Measurements from ENCODE around the gene OLFML2B. TPM values are rescaled to one million over a fixed set of nuclear protein-coding genes. Genes with fewer than 3 reads are reported as not detected.
"Not testable (repeated sequence)": the region's sequence is repeated elsewhere in the genome, so short reads cannot be mapped to it uniquely, and the experiment has no call there.

Gene OLFML2B
- polyA plus RNA-seq, 1 experiment: 3.5 TPM

DNA sequence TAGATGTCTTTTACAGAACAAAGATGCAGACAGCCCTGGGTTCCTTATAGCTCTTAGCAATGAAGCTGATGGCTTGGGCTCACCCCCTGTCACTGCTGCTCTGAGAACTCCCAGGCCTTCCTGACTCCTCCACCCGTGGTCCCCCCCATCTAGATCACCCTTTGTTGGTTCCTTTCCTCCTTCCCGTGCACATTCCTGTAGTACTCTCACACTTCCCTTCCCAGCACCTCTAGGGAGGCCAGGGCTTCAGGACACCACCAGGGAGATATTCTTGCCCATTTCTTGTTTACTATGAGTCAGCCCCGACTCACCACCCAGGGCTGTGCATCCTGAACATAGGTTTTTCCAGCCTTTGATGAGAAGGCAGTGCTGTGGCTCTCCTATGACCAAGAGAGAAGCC, 31.4 kb upstream of the OLFML2B start:
- H3K36me3 ChIP-seq (ENCODE audit: control insufficient read depth, insufficient read depth, low read length): no peaks in the 10 kb centered on the region
- TF ChIP-seq, protein P1, sequence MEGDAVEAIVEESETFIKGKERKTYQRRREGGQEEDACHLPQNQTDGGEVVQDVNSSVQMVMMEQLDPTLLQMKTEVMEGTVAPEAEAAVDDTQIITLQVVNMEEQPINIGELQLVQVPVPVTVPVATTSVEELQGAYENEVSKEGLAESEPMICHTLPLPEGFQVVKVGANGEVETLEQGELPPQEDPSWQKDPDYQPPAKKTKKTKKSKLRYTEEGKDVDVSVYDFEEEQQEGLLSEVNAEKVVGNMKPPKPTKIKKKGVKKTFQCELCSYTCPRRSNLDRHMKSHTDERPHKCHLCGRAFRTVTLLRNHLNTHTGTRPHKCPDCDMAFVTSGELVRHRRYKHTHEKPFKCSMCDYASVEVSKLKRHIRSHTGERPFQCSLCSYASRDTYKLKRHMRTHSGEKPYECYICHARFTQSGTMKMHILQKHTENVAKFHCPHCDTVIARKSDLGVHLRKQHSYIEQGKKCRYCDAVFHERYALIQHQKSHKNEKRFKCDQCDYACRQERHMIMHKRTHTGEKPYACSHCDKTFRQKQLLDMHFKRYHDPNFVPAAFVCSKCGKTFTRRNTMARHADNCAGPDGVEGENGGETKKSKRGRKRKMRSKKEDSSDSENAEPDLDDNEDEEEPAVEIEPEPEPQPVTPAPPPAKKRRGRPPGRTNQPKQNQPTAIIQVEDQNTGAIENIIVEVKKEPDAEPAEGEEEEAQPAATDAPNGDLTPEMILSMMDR (IDR thresholded peaks at IDR 0.05; ENCODE audit: insufficient read depth, low read depth, low read length): no peak
- H3K27me3 ChIP-seq (ENCODE audit: control insufficient read depth, insufficient read depth, low read length): peaks cover 1% of the 10 kb centered on the region; the same call in 1 of the 2 replicates
- CTCF ChIA-PET: interaction anchor here (0.6 to 2.9 kb wide), 8 partner anchors 18 to 295 kb away, joined by 3 to 61 read pairs (median 3); no protein-coding TSS in a partner anchor
- DNase-seq (ENCODE audit: low read depth): no peak
- no peak overlapping the region for H3K4me3 ChIP-seq (ENCODE audit: low read depth, low read length)
- POLR2A ChIA-PET: no interaction called here

DNA sequence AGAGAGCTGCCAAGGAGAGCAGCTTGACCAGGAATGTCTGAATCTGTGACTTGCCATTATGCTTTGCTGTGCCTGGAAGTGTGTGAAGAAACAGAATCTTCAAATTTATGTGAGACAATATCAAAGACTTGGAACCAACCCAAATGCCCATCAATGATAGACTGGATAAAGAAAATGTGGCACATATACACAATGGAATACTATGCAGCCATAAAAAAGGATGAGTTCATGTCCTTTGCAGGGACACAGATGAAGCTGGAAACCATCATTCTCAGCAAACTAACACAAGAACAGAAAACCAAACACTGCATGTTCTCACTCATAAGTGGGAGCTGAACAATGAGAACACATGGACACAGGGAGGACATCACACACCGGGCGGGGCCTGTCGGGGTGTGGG, 30.3 kb upstream of the OLFML2B start:
- DNase-seq (ENCODE audit: low read depth); POLR2A ChIA-PET; H3K4me3 ChIP-seq (ENCODE audit: low read depth, low read length); H3K27me3 ChIP-seq (ENCODE audit: control insufficient read depth, insufficient read depth, low read length); H3K36me3 ChIP-seq (ENCODE audit: control insufficient read depth, insufficient read depth, low read length): not testable (repeated sequence)
- CTCF ChIA-PET: interaction anchor here (1.2 to 2.9 kb wide), 2 partner anchors 224 to 290 kb away, joined by 3 to 9 read pairs; no protein-coding TSS in a partner anchor

DNA sequence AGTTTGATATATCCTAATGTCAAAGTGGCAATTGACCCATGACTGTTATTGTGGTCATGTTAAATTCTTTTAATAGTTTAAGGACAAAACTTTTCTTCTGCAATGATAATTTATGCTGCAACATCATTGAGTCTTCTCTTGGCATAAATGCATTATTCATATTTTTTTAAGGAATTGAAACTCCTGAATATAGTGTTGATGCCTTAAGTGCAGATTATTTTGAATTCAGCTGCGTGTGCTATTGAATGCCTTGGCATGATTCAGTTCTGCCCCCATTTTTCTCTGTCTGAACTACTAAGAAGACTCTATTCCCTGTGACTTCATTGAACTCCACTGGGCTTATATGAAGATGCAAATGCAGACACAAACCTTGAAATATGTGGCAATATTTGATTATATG, 23.3 kb upstream of the OLFML2B start:
- ChIA-PET CTCF (interaction anchor here (1.0 to 1.1 kb wide), 2 partner anchors 10 to 346 kb away, joined by 3 to 5 read pairs; no protein-coding TSS in a partner anchor), POLR2A (no interaction called here)
- TF ChIP-seq, protein P1 (IDR thresholded peaks at IDR 0.05; ENCODE audit: insufficient read depth, low read depth, low read length): no peak
- Histone ChIP-seq H3K4me3 (ENCODE audit: low read depth, low read length) (no peak overlapping the region), H3K36me3 (ENCODE audit: control insufficient read depth, insufficient read depth, low read length) (no peaks in the 10 kb centered on the region), H3K27me3 (ENCODE audit: control insufficient read depth, insufficient read depth, low read length) (no peaks in the 10 kb centered on the region)
- DNase-seq (ENCODE audit: low read depth): no peak

DNA sequence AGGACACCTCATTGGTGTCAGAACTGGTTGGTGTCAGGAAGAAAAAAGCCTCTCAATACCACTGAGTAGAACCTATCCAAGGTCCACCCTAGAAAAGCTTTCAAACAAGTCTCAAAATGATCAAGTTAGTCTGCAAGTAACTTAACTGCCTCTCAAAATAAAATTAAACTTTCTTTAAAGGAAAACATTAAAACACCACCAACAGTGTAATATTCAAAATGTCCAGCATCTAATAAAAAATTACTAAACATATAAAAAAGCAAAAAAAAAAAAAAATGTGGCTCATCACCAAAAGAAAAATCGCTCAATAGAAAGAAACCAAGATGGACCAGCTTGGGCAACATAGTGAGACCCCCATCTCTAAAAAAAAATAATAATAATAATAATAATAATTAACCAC, 18.7 kb upstream of the OLFML2B start:
- Histone ChIP-seq H3K27me3 (ENCODE audit: control insufficient read depth, insufficient read depth, low read length) (no peaks in the 10 kb centered on the region), H3K4me3 (ENCODE audit: low read depth, low read length) (no peak overlapping the region), H3K36me3 (ENCODE audit: control insufficient read depth, insufficient read depth, low read length) (no peaks in the 10 kb centered on the region)
- ChIA-PET CTCF (interaction anchor here (0.6 to 2.2 kb wide), 2 partner anchors 250 to 443 kb away, joined by 3 to 23 read pairs; no protein-coding TSS in a partner anchor), POLR2A (no interaction called here)
- TF ChIP-seq, protein P1 (IDR thresholded peaks at IDR 0.05; ENCODE audit: insufficient read depth, low read depth, low read length): no peak
- DNase-seq (ENCODE audit: low read depth): no peak

DNA sequence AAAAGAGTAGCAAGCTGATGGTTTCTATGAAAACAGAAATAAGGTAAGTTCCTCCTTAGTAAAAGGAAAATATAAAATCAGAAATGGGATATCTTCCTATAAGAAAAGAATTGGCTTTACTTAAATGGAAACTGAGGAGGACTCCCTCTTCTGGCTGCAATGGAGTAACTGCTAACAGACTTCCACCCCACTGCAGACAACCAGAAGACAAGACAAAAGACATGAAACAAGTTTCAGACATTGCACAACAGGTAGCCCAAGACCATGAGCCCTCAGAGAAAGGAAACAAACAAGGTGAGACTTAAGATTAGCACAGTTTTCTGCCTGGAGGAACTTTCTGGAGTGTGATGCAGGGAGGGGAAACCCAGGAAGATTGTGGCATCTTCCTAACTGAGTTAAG, 17.0 kb upstream of the OLFML2B start:
- H3K27me3 ChIP-seq (ENCODE audit: control insufficient read depth, insufficient read depth, low read length): no peaks in the 10 kb centered on the region
- DNase-seq (ENCODE audit: low read depth): no peak
- TF ChIP-seq, protein P1 (IDR thresholded peaks at IDR 0.05; ENCODE audit: insufficient read depth, low read depth, low read length): peak; percentile 70
- H3K36me3 ChIP-seq (ENCODE audit: control insufficient read depth, insufficient read depth, low read length): no peaks in the 10 kb centered on the region
- ChIA-PET CTCF (interaction anchor here (0.8 to 2.2 kb wide), 7 partner anchors 9 to 248 kb away, joined by 3 to 23 read pairs (median 4); no protein-coding TSS in a partner anchor), POLR2A (no interaction called here)
- H3K4me3 ChIP-seq (ENCODE audit: low read depth, low read length): no peak overlapping the region

DNA sequence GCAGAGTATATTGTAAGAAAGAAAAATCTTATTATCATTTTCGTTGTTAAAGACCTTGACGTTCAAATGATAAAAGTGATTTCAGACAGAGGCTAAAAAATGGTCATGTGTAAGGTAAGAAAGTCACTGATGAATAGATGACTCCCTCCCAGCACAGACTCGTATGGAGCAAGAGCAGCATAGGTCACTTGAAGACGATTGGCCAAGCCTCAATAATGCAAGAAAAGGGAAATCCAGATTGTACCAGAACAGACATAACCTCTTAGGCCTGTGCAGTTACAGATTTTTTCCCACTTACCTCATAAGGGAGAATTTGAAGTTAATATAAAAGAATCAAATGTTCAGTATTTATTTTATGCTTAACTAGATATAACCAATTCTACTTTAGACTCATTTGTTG, 16.3 kb upstream of the OLFML2B start:
- CTCF ChIA-PET: interaction anchor here (1.0 to 8.0 kb wide), 4 partner anchors 9 to 248 kb away, joined by 4 to 187 read pairs (median 14); no protein-coding TSS in a partner anchor
- Histone ChIP-seq H3K27me3 (ENCODE audit: control insufficient read depth, insufficient read depth, low read length) (no peaks in the 10 kb centered on the region), H3K4me3 (ENCODE audit: low read depth, low read length) (no peak overlapping the region), H3K36me3 (ENCODE audit: control insufficient read depth, insufficient read depth, low read length) (no peaks in the 10 kb centered on the region)
- DNase-seq (ENCODE audit: low read depth): no peak
- TF ChIP-seq, protein P1 (IDR thresholded peaks at IDR 0.05; ENCODE audit: insufficient read depth, low read depth, low read length): no peak
- POLR2A ChIA-PET: no interaction called here
